Uterus (tissue), 2 donors: ENCODE data around the gene CLEC2D.
"Not testable (repeated sequence)": the region's sequence is repeated elsewhere in the genome, so short reads cannot be mapped to it uniquely, and the experiment has no call there.

Experiments used
- CTCF ChIP-seq, 4 experiments: fragments of 200-600 bp in 2 of 4; fragments of 450-650 bp in 2 of 4; sonication (generic) in 2 of 4; IDR thresholded peaks; one replicate each; pipeline ENCODE4 v1.5.1; 2016 to 2019; ENCODE audit warnings: antibody characterized with exemption in 4 of 4, mild to moderate bottlenecking in 2 of 4, moderate library complexity in 1 of 4
- POLR2A ChIP-seq, 2 donors: fragments of 450-650 bp; IDR thresholded peaks; one replicate each; pipeline ENCODE4 v1.6.1; 2016; ENCODE audit warnings: antibody characterized with exemption in 2 of 2, mild to moderate bottlenecking in 1 of 2, moderate library complexity in 1 of 2

- not testable (repeated sequence) for TF ChIP-seq CTCF, POLR2A (IDR thresholded peaks at IDR 0.05)
Measured at GRCh38 chr12:9672340-9672739, 2.8 kb downstream of the CLEC2D start.
